Ovary (tissue), 3 donors: ENCODE data around the gene ABCG1.

Experiments
- EP300 ChIP-seq: sonication (generic); formaldehyde crosslinking; IDR thresholded peaks from one replicate; pipeline ENCODE4 v1.6.1; 2017; ENCODE audit warnings: antibody characterized with exemption
- TF ChIP-seq, protein P1 (sequence below), 3 donors: fragments of 450-650 bp in 2 of 3; fragments of 200-600 bp in 1 of 3; IDR thresholded peaks; one replicate each; pipeline versions ENCODE4 v1.5.1 to v1.8.0; 2016 to 2022; ENCODE audit warnings: antibody characterized with exemption in 3 of 3, mild to moderate bottlenecking in 1 of 3
- donor health status: DM: no; HTN: no; CAD: no.

DNA sequence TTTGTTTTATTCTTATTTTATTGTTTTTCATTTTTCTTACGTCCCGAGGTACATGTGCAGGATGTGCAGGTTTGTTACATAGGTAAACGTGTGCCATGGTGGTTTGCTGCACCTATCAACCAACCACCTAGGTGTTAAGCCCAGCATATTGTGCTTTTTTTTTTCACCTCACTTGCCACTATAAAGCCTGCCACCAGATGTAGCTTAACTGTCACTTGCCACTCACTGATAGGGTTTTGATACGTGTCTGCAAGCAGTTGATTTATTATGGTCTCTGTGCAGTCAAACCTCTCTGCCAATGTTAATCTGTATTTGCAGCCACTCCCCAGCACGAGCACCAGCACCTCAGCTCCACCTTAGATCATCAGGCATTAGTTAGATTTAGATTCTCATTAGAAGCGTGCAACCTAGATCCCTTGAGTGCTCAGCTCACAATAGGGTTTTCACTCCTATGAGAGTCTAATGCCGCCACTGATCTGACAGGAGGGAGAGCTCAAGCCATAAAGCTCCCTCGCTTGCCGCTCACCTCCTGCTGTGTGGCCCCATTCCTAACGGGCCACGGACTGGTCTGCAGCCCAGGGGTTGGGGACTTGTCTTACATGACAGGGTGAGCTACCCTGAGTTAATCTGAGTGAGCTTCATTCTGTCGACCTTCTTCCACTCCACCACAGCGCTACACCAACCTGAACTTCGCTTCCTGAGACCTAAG, 17.9 kb upstream of the ABCG1 start:
- TF ChIP-seq, protein P1, sequence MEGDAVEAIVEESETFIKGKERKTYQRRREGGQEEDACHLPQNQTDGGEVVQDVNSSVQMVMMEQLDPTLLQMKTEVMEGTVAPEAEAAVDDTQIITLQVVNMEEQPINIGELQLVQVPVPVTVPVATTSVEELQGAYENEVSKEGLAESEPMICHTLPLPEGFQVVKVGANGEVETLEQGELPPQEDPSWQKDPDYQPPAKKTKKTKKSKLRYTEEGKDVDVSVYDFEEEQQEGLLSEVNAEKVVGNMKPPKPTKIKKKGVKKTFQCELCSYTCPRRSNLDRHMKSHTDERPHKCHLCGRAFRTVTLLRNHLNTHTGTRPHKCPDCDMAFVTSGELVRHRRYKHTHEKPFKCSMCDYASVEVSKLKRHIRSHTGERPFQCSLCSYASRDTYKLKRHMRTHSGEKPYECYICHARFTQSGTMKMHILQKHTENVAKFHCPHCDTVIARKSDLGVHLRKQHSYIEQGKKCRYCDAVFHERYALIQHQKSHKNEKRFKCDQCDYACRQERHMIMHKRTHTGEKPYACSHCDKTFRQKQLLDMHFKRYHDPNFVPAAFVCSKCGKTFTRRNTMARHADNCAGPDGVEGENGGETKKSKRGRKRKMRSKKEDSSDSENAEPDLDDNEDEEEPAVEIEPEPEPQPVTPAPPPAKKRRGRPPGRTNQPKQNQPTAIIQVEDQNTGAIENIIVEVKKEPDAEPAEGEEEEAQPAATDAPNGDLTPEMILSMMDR (IDR thresholded peaks at IDR 0.05) = no peak
- no peak for TF ChIP-seq EP300
